GM12873 (cell line): ENCODE data around the gene KCTD21.

Source experiments
- TF ChIP-seq, protein P1 (sequence below): IDR thresholded peaks from 2 replicates; pipeline ENCODE4 v1.5.1; 2012; ENCODE audit warnings: low read depth, mild to moderate bottlenecking, moderate library complexity, low read length, control low read depth; ENCODE audit not compliant: insufficient read depth; ENCODE audit errors: missing control alignments

Gene KCTD21

DNA sequence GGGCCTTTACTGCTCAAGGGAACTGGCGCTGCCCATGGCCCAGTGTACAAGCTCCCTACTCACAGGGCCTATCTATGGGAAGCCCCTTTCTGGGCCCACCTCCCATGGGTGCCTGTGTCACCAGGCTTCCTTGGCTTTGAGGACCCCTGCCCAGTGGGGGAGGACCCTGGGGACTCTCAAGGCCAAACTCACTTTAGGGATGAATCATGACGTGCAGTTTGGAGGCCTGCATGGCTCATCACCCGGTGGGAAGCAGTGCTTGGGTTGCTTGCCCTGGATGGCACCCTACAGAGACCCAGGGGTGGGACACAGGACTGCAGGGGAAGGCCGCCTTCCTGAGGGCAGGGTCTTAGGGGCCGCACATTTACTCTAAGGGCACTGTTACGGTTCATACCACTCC is 16.5 kb downstream of the KCTD21 start:
- TF ChIP-seq, protein P1, sequence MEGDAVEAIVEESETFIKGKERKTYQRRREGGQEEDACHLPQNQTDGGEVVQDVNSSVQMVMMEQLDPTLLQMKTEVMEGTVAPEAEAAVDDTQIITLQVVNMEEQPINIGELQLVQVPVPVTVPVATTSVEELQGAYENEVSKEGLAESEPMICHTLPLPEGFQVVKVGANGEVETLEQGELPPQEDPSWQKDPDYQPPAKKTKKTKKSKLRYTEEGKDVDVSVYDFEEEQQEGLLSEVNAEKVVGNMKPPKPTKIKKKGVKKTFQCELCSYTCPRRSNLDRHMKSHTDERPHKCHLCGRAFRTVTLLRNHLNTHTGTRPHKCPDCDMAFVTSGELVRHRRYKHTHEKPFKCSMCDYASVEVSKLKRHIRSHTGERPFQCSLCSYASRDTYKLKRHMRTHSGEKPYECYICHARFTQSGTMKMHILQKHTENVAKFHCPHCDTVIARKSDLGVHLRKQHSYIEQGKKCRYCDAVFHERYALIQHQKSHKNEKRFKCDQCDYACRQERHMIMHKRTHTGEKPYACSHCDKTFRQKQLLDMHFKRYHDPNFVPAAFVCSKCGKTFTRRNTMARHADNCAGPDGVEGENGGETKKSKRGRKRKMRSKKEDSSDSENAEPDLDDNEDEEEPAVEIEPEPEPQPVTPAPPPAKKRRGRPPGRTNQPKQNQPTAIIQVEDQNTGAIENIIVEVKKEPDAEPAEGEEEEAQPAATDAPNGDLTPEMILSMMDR: no peak

DNA sequence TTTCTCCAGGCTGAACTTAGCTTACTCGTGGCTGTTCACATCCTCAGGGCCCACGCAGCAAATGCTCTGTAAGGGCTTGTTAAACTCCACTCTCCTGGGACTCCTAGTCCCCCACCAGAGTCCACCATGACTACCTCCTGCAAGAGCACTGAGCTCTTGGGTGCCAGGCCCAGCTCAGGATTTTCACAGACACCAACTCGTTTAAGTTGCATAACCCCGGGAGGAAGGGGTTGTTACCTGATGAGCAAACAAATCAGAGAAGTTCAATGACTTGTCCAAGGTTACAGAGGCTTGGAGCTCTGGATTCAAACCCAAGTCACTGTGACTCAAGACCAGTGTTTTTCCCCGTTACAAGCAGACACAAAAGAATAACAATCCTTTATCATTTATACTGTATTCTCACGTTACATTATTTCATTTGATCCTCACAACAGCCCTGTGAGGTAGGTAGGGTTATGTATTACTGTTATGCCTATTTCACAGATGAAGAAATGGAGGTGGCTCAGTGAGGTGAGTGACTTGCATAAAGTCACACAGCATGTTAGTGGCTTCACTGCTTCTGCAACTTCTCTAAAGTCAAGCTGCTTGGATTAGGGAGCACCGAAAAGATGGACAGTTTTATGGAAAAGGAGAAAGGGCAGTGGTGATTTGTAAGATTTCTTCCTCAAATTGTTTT is 17.4 kb downstream of the KCTD21 start:
- TF ChIP-seq, protein P1: no peak

DNA sequence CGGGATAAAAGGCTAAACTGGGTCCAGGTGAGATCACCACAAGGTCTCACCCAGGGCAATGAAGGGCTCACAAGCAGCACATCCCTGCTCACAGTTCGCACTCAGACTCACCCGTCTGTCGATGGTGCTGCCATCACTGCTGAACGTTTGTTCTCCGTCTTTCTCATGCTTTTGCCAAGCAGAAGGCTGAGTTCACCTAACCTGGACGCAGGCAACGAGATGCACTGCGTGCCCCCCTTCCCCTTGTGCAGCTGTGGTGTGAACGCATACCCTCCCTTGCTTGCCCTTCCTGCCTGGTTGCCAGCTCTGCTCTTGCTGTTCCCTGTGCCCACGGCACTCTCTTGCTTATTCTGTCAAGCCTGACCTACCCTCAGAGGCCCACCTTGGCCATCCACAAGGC is 18.0 kb downstream of the KCTD21 start:
- TF ChIP-seq, protein P1: no peak

DNA sequence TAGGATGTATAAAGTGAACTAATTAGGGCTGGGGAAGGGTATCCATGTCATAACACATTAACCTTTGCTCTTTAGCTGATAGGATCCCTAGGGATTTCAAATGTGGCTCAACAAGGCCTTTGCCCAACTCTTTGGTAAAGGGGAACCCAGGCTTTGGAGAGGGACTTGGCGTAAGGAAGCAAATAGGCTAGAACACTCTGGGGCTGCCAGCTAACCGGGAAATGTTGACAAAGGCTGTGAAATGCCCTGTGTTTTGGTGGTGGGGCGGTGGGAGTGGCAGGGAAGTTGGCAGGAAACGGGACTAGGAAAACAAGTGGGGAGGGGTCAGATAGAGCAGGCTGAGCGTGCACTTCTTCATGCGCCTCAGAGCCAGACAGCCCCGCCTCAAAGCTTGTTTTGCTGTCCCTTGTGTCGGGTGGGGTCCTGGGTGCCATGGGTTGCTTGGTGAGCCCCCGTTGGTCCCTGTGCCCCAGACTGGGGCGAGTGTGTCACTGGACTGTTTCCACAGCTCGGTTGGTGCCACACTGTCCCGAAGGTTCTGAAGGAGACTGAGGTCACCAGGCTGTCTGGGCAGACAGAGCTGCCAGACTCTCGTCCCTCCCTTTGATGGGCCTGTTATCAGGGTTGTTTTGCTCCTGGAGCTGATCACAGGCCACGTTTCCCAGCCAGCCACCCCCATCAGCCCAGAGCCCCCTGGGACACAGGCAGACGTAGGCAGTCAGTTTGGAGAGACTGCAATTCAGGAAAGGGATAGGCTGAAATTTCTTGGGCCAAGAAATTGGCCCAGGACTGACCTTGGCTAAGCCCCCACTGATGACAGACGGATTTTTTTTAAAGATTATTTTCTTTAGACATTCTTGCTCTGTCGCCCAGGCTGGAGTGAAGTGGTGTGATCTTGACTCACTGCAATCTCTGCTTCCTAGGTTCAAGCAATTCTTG is 19.6 kb downstream of the KCTD21 start:
- TF ChIP-seq, protein P1: no peak

DNA sequence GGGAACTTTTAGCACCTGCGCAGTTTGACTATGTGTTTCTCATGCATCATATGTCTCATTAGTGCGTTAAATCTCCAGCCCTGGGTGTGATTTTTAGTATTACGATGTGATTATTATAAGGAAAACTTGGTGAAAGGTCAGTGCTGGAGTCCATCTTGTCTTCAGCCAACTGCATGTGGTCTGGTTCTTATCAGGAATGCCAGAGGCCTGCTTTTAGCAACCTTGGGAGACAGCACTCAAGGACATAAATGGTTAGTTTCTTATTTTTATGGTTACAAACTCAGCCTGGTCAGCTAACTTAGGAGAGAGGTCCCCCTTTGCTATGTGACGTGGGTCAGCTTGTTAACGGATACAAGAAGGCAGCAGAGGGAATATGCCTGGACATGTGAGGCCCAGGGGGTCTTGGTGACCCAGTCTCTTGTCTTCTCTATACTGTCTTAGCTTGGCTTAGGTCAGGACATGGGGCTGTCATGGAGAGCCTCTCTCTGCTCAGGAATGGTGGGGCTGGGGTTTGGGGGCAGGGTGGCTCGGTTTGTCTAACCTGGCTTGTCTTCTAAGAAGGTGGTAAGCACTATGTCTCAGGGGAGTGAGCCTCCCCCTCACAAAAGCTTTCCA is 21.5 kb downstream of the KCTD21 start:
- TF ChIP-seq, protein P1: no peak

DNA sequence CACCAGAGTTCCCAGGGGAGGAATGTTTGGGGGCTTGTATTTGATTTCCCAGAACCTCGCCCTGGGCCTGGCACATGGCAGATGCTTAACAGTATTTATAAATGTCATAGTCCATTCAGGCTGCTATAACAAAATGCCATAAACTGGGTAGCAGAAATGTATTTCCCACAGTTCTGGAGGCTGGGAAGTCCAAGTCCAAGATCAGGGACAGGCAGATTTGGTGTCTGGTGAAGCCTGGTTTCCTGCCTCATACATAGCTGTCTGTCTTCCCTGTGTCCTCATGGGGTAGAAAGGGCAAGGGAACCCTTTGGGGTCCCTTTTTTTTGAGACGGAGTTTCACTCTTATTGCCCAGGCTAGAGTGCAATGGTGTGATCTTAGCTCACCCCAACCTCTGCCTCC is 24.0 kb downstream of the KCTD21 start:
- TF ChIP-seq, protein P1: no peak

DNA sequence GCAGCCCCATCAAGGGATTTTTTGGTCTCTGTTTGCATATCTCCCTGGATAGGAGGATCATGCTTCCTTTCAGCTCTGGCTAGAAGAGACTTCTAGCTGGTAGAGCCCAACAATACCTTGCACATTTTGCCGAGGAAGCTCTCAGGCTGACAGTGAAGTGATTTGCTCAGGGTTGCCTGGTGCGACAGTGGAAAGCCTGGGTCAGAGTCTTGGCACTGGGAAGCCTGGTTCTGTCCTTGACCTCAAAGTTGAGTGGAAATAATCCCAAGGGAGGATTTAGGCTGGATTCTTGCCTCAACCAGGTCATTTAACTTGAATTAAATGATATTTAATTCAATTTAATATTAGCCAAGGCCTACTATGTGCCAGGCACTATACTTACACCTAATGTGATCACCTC is 24.6 kb downstream of the KCTD21 start:
- TF ChIP-seq, protein P1: no peak
